ENCODE data around the gene ZMYND15.

- TF ChIP-seq CTCF (IDR thresholded peaks at IDR 0.05; ENCODE audit: poor library complexity) = no peak
- no peak for TF ChIP-seq EZH2 (IDR thresholded peaks at IDR 0.05; ENCODE audit: borderline replicate concordance)
- TF ChIP-seq EZH2phosphoT487 (IDR thresholded peaks at IDR 0.05; ENCODE audit: low read depth, severe bottlenecking, unreplicated experiment) = no peak
Observed at GRCh38 chr17:4748686-4749085, 9.1 kb downstream of the ZMYND15 start.

Data from hepatocyte (in vitro differentiated cells).